PC-9 (cell line): ENCODE data around the gene LHFPL2.

Source experiments
- EZH2 ChIP-seq: fragments of 200-600 bp; sonication (generic); IDR thresholded peaks from 2 replicates; pipeline ENCODE4 v1.8.0; 2017; ENCODE audit warnings: antibody characterized with exemption, low read depth
- TF ChIP-seq, protein P1 (sequence below): fragments of 200-600 bp; sonication (generic); conservative IDR thresholded peaks from 2 replicates; pipeline ENCODE4 v1.6.1; 2017; ENCODE audit warnings: mixed run types, antibody characterized with exemption, mild to moderate bottlenecking, moderate library complexity

DNA sequence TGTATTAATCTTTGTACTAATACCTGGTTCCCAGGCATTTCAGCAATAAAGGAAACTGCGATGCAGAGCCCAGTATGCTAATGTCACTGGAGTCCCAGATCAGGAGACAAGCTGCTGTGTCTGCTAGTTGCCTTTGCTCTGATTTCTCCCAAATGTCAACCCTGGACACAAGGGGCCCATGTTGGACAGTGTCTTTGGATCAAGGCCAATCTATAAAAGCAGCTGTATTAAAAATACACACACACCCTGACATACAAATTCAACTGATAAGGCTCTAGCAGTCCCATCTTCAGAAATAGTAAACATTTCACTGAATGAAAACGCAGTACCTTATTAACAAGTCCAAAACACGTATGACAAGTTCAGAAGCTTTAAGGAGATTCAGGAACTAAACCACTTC, 18.9 kb downstream of the LHFPL2 start:
- TF ChIP-seq EZH2, result no peak
- TF ChIP-seq, protein P1, sequence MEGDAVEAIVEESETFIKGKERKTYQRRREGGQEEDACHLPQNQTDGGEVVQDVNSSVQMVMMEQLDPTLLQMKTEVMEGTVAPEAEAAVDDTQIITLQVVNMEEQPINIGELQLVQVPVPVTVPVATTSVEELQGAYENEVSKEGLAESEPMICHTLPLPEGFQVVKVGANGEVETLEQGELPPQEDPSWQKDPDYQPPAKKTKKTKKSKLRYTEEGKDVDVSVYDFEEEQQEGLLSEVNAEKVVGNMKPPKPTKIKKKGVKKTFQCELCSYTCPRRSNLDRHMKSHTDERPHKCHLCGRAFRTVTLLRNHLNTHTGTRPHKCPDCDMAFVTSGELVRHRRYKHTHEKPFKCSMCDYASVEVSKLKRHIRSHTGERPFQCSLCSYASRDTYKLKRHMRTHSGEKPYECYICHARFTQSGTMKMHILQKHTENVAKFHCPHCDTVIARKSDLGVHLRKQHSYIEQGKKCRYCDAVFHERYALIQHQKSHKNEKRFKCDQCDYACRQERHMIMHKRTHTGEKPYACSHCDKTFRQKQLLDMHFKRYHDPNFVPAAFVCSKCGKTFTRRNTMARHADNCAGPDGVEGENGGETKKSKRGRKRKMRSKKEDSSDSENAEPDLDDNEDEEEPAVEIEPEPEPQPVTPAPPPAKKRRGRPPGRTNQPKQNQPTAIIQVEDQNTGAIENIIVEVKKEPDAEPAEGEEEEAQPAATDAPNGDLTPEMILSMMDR, result no peak
